GM23248 (cell line): ENCODE results near the gene AFDN. TPM values are rescaled to one million over a fixed set of nuclear protein-coding genes. Genes with fewer than 3 reads are reported as not detected.

Source experiments
- DNase-seq: peaks from one replicate; pipeline ENCODE4 v3.0.0-alpha.2; 2015
- H2AFZ ChIP-seq: fragments of 200-600 bp; sonication (generic); 2 replicates; pipeline ENCODE4 v1.6.1; 2016; ENCODE audit warnings: antibody characterized with exemption
- H3F3A ChIP-seq: fragments of 200-600 bp; sonication (generic); 2 replicates; pipeline ENCODE4 v1.6.1; 2016; ENCODE audit warnings: mild to moderate bottlenecking, antibody characterized with exemption, mixed run types; ENCODE audit not compliant: insufficient read depth
- H3K27ac ChIP-seq: fragments of 200-600 bp; sonication (generic); 2 replicates; pipeline ENCODE4 v1.5.1; 2016; ENCODE audit warnings: mild to moderate bottlenecking
- H3K27me3 ChIP-seq: fragments of 200-600 bp; sonication (generic); replicated peaks from 2 replicates; pipeline ENCODE4 v1.6.1; 2016; ENCODE audit warnings: mild to moderate bottlenecking; ENCODE audit not compliant: insufficient read depth
- H3K36me3 ChIP-seq: fragments of 200-600 bp; sonication (generic); 2 replicates; pipeline ENCODE4 v1.6.1; 2016; ENCODE audit warnings: low read depth, mild to moderate bottlenecking
- H3K4me1 ChIP-seq: fragments of 200-600 bp; sonication (generic); 2 replicates; pipeline ENCODE4 v1.6.1; 2016; ENCODE audit warnings: mild to moderate bottlenecking; ENCODE audit not compliant: insufficient read depth
- H3K4me2 ChIP-seq: fragments of 200-600 bp; sonication (generic); one replicate; pipeline ENCODE4 v1.6.1; 2016; ENCODE audit warnings: mild to moderate bottlenecking; ENCODE audit not compliant: unreplicated experiment
- H3K4me3 ChIP-seq: fragments of 200-600 bp; sonication (generic); 2 replicates; pipeline ENCODE4 v1.5.1; 2016; ENCODE audit warnings: mild to moderate bottlenecking
- H3K79me2 ChIP-seq: fragments of 200-600 bp; sonication (generic); 2 replicates; pipeline ENCODE4 v1.6.1; 2016; ENCODE audit warnings: mild to moderate bottlenecking; ENCODE audit not compliant: insufficient read depth
- H3K9ac ChIP-seq: fragments of 200-600 bp; sonication (generic); 2 replicates; pipeline ENCODE4 v1.6.1; 2016; ENCODE audit warnings: mild to moderate bottlenecking
- H3K9me2 ChIP-seq: fragments of 200-600 bp; sonication (generic); 2 replicates; pipeline ENCODE4 v1.6.1; 2016; ENCODE audit warnings: mixed run types, mild to moderate bottlenecking, moderate library complexity; ENCODE audit not compliant: insufficient read depth
- H3K9me3 ChIP-seq: fragments of 200-600 bp; sonication (generic); one replicate; pipeline ENCODE4 v1.6.1; 2017; ENCODE audit warnings: low read depth
- H4K20me1 ChIP-seq: fragments of 200-600 bp; sonication (generic); 2 replicates; pipeline ENCODE4 v1.6.0; 2016; ENCODE audit not compliant: insufficient read depth
- EZH2 ChIP-seq: fragments of 200-600 bp; sonication (generic); IDR thresholded peaks from 2 replicates; pipeline ENCODE4 v1.6.1; 2018; ENCODE audit warnings: antibody characterized with exemption, mild to moderate bottlenecking; ENCODE audit not compliant: insufficient read depth, poor library complexity, severe bottlenecking
- EZH2phosphoT487 ChIP-seq: fragments of 200-600 bp; sonication (generic); IDR thresholded peaks from 2 replicates; pipeline ENCODE4 v1.6.1; 2018; ENCODE audit warnings: antibody characterized with exemption, moderate library complexity, mild to moderate bottlenecking, low read depth; ENCODE audit not compliant: insufficient read depth
- WGBS, 2 experiments: methylation state at CpG; one replicate each; pipeline ENCODE4 v1.1.6; 2015 to 2017; ENCODE audit warnings: low lambda C conversion rate in 2 of 2, low coverage in 1 of 2; ENCODE audit errors: missing lambda C conversion rate in 2 of 2; 5-methylcytosine and 5-hydroxymethylcytosine counted together
- in situ Hi-C: fragments of 300-500 bp; cut with MboI; formaldehyde crosslinking; loops from 2 replicates; pipeline ENCODE4 v1.15.0; 2020
- polyA plus RNA-seq: library from polyadenylated mRNA; unstranded; fragments of >200 nt; fragmentation: Nextera tagmentation; extraction: Ambion mirVana; gene quantifications from 2 replicates; pipeline ENCODE4 v1.2.1, GENCODE V29; 2016
- total RNA-seq: library from RNA; depleted of rRNA; stranded (reverse); fragments of >200 nt; shearing (Covaris generic); gene quantifications from 2 replicates; pipeline ENCODE4 v1.2.3, GENCODE V29; 2014

Gene AFDN
- total and polyA plus RNA-seq, 2 experiments from 2014 or later: 4.5 to 13.8 TPM

DNA sequence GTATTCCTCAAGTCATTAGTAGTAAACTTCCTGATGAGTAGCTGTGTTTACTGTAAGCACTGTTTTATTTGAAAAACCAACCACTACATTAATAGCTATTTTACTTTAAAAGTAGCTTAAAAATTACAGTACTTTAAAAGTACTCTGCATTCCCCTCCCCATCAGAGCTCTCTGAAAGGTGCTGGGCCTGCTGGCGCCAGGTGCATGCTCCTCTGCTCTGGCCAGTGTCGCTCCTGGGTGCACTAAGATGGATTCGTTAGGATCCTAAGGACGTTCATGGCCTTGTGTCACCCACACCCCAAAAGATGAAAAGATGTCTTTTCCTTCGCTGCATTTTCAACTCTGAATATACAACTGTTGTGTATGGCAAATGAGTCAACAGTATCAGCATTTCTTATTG lies 126.8 kb downstream of the AFDN start:
- H3K9me2 ChIP-seq: no peaks in the 10 kb centered on the region
- H3K4me2 ChIP-seq: no peak overlapping the region
- no peak for DNase-seq
- no peaks in the 10 kb centered on the region for H4K20me1 ChIP-seq
- no peak overlapping the region for H3K4me3 ChIP-seq
- no peaks in the 10 kb centered on the region for H3K79me2 ChIP-seq
- no peak overlapping the region for H3K9ac ChIP-seq
- H2AFZ ChIP-seq: no peak overlapping the region
- TF ChIP-seq EZH2phosphoT487 (no peak), EZH2 (no peak)
- no peaks in the 10 kb centered on the region for H3K9me3 ChIP-seq
- H3K27ac ChIP-seq: no peak overlapping the region
- H3F3A ChIP-seq: no peaks in the 10 kb centered on the region
- peaks cover 7% of the 10 kb centered on the region; the same call in 1 of the 2 replicates for H3K36me3 ChIP-seq
- H3K4me1 ChIP-seq: no peaks in the 10 kb centered on the region
- in situ Hi-C loops: no loop called here
- no peaks in the 10 kb centered on the region for H3K27me3 ChIP-seq
- WGBS, 2 experiments: 97 to 98% methylated on average over 5 of the region's 5 CpGs

DNA sequence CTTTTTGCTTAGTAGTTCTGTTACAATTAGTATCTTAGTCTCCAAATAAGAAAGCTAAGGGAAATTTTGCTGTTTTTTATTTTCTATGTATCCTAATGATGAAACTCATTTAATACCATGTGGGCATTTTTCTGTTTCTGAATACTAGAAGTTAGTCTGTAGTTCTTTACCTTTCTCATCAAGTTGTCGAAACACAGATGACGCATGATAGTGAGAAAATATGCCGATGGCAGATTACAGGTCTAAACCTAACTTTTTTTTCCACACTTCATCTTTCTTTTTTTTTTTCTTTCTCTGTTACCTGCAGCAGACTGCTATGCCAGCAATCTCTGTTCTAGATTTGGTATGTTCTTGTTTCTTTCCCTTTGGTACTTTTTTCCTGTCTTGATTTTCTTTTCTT lies 127.4 kb downstream of the AFDN start:
- no peaks in the 10 kb centered on the region for H3F3A ChIP-seq
- no peaks in the 10 kb centered on the region for H3K79me2 ChIP-seq
- no peaks in the 10 kb centered on the region for H3K27me3 ChIP-seq
- no peak for DNase-seq
- H3K4me2 ChIP-seq: no peak overlapping the region
- no peak overlapping the region for H3K27ac ChIP-seq
- H3K9ac ChIP-seq: no peak overlapping the region
- in situ Hi-C loops: no loop called here
- no peak overlapping the region for H2AFZ ChIP-seq
- H4K20me1 ChIP-seq: no peaks in the 10 kb centered on the region
- WGBS, 2 experiments: 99 to 100% methylated on average over 3 of the region's 3 CpGs
- H3K4me1 ChIP-seq: no peaks in the 10 kb centered on the region
- H3K4me3 ChIP-seq: no peak overlapping the region
- peaks cover 7% of the 10 kb centered on the region; the same call in 1 of the 2 replicates for H3K36me3 ChIP-seq
- no peaks in the 10 kb centered on the region for H3K9me2 ChIP-seq
- no peaks in the 10 kb centered on the region for H3K9me3 ChIP-seq
- TF ChIP-seq EZH2 (no peak), EZH2phosphoT487 (no peak)

DNA sequence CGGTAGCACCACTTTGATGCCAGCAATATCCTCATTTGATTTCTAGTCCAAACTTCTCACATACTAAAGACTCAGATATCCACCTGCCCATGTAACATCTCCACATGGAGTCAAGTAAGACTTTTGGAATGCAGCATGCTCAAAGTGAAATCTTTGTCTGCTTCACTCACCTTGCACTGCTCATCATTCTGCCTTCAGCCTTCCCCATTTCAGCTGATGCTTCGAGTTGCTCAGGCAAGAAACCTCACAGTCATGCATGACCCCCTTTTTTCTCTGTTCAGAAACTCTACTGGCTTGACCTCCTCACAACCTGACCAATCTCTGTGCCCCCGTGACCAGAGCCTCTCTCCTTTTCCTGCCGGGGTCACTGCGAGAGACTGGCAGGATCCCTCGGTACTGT lies 129.8 kb downstream of the AFDN start:
- H3K9me3 ChIP-seq: no peaks in the 10 kb centered on the region
- H3K27ac ChIP-seq: no peak overlapping the region
- no peak overlapping the region for H3K4me3 ChIP-seq
- in situ Hi-C loops: no loop called here
- no peaks in the 10 kb centered on the region for H4K20me1 ChIP-seq
- no peaks in the 10 kb centered on the region for H3K9me2 ChIP-seq
- no peaks in the 10 kb centered on the region for H3K27me3 ChIP-seq
- no peak overlapping the region for H3K9ac ChIP-seq
- DNase-seq: no peak
- no peak overlapping the region for H3K4me2 ChIP-seq
- H2AFZ ChIP-seq: no peak overlapping the region
- no peaks in the 10 kb centered on the region for H3F3A ChIP-seq
- H3K36me3 ChIP-seq: no peaks in the 10 kb centered on the region; the same call in 1 of the 2 replicates
- no peaks in the 10 kb centered on the region for H3K4me1 ChIP-seq
- 97 to 100% methylated on average over 6 of the region's 6 CpGs for WGBS, 2 experiments
- no peak for TF ChIP-seq EZH2
- TF ChIP-seq EZH2phosphoT487: no peak
- no peaks in the 10 kb centered on the region for H3K79me2 ChIP-seq

DNA sequence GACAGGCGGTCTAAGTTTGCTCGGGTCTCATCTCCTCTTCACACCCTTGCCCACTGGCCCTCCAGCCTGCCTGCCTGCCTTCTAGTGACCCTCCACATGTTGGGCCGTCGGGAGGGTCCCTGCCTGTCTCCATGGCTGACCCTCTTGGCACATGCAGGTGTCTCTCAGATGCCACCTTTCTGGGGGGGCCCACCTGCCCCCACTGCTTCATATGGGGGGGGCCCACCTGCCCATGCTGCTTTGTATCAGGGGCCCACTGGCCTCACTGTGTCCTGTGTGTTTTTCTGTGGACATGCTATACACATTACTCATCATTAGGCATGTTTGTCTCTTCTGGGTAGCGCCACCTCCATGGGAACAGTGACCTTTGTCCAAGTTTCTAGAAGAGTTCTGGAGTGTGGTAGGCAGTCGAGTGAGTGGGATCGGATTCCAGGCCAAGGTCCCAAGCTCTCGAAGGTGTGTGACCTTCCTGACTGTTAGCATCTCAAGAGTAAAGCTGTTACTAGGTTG lies 130.3 kb downstream of the AFDN start:
- WGBS, 2 experiments: 95 to 98% methylated on average over 8 of the region's 8 CpGs
- TF ChIP-seq EZH2phosphoT487 (no peak), EZH2 (no peak)
- H3K4me2 ChIP-seq: no peak overlapping the region
- no peaks in the 10 kb centered on the region for H3F3A ChIP-seq
- H2AFZ ChIP-seq: no peak overlapping the region
- no peaks in the 10 kb centered on the region for H3K79me2 ChIP-seq
- H4K20me1 ChIP-seq: no peaks in the 10 kb centered on the region
- in situ Hi-C loops: no loop called here
- H3K4me1 ChIP-seq: no peaks in the 10 kb centered on the region
- H3K4me3 ChIP-seq: no peak overlapping the region
- no peaks in the 10 kb centered on the region for H3K27me3 ChIP-seq
- no peak overlapping the region for H3K27ac ChIP-seq
- DNase-seq: peak; percentile 4
- H3K9ac ChIP-seq: no peak overlapping the region
- H3K9me2 ChIP-seq: no peaks in the 10 kb centered on the region
- no peaks in the 10 kb centered on the region for H3K9me3 ChIP-seq
- H3K36me3 ChIP-seq: no peaks in the 10 kb centered on the region; the same call in 1 of the 2 replicates

DNA sequence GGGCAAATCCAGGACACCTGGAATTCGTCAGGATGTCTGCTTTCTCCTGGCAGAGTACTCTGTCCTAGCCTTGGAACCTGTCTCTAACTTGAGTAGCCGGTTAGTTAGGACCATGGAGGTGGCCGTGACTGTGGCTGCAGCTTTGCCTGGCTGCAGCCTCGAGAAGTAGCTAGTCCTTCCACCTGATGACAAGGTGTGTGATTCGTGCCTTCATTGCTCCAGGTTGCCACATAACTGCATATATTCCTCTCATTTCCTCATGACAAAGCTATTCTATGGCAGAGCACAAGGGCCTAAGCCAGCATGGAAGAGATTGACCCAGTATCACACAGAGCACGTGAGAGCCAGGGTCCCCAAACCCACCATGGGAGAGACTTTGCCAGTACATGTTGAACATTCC lies 130.9 kb downstream of the AFDN start:
- WGBS, 2 experiments: 96% methylated on average over 6 of the region's 6 CpGs
- in situ Hi-C loops: no loop called here
- Histone ChIP-seq H3K79me2 (no peaks in the 10 kb centered on the region), H3K4me3 (no peak overlapping the region), H3K4me1 (no peaks in the 10 kb centered on the region), H3K9me3 (no peaks in the 10 kb centered on the region), H3K4me2 (no peak overlapping the region), H4K20me1 (no peaks in the 10 kb centered on the region), H3K36me3 (peaks cover under 1% of the 10 kb centered on the region; the same call in 1 of the 2 replicates), H3K27ac (no peak overlapping the region), H3F3A (no peaks in the 10 kb centered on the region), H3K27me3 (no peaks in the 10 kb centered on the region), H2AFZ (no peak overlapping the region), H3K9me2 (no peaks in the 10 kb centered on the region), H3K9ac (no peak overlapping the region)
- DNase-seq: no peak
- TF ChIP-seq EZH2 (no peak), EZH2phosphoT487 (no peak)
